Measurements from ENCODE around the gene HEPN1.

Gene HEPN1

DNA sequence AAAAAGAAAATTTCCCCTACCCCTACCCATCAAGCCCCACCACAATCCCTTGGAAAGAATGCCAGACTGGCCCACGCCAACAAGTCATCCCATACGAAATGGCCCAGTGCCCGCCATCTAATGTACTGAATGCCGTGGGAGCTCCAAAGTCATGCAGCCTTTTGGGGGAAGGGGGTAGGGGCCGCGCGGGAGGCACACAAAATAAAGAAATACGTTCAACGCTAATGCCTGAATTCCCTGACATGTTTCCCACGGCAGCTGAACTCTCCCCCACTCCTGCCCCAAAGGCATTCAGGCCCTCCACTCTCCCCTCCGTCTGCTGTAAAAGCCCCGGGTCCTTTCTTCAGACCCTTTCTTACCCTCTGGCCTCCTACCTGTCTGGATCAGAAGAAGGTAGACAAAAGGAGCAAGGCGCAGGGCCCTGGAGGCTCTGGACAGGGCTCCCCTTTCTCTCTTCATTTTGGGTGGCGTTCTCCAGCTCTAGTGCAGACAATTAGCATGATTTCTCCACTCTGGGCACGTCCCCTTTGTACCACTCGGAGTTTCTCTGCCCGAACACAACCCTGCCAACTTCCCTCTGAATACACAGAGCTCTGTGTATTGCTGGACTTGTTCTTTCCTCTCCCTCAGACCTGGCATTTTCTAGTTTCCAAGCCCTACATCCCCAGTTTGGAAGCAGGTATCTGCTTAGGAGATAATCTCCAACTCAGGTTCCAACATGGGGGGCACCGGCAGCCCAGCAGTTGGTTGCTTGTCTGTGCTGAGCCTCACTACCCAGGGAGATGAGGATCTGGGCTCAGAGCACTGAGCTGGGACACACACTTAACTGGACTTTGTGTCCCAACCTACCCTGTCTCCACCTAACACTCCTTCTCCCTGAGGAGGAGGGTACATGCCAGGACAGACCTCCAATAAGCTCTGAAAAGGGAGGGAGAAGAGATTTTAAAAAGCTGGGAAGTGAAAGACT is 16.8 kb downstream of the HEPN1 start, which contains the start of gene HEPACAM:
Gene HEPACAM, minus strand, starts transcription at position 500 of the 967 bp plus-strand sequence. Its CDS starts 41 bp downstream, at position 459.
- TF ChIP-seq, protein P1, sequence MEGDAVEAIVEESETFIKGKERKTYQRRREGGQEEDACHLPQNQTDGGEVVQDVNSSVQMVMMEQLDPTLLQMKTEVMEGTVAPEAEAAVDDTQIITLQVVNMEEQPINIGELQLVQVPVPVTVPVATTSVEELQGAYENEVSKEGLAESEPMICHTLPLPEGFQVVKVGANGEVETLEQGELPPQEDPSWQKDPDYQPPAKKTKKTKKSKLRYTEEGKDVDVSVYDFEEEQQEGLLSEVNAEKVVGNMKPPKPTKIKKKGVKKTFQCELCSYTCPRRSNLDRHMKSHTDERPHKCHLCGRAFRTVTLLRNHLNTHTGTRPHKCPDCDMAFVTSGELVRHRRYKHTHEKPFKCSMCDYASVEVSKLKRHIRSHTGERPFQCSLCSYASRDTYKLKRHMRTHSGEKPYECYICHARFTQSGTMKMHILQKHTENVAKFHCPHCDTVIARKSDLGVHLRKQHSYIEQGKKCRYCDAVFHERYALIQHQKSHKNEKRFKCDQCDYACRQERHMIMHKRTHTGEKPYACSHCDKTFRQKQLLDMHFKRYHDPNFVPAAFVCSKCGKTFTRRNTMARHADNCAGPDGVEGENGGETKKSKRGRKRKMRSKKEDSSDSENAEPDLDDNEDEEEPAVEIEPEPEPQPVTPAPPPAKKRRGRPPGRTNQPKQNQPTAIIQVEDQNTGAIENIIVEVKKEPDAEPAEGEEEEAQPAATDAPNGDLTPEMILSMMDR (conservative IDR thresholded peaks at IDR 0.05) = no peak; the same call in 1 of the 2 replicates
- TF ChIP-seq ZFX (IDR thresholded peaks at IDR 0.05) = no peak

DNA sequence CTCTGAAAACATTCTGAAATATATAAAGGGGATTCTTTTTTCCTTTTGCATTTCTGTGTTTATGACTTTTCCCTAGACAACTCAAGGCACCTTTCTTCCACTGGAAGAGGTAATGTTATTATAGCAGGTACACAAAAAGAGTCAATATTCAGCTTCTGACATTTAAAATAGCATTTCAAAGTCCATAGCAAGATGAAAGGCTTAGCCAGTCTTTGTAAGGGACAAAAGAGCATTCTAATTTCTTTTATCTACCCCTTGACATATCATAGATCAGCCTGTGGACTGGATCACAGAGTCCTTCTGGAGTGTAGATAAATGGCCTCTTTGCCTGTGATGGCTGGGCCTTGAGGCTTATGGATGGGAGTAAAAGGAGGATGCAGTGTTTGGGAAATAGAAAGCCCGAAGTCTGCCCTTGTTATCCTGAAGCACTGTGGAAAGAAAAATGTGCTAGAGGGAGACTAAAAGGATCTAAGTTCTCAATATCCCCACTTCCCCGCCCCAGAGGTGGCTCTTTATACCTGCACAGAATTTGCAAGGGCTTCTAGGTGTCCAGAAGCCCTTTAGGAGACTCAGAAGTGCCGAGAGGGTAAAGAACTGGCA is 18.4 kb downstream of the HEPN1 start:
- H3K27ac ChIP-seq = no peak overlapping the region
- TF ChIP-seq, protein P1 (conservative IDR thresholded peaks at IDR 0.05) = no peak
- no peak for TF ChIP-seq ZFX (IDR thresholded peaks at IDR 0.05)

More for the DNA sequence above, 16.8 kb downstream of the HEPN1 start, which contains the start of gene HEPACAM:
- H3K27ac ChIP-seq = no peak within 1 kb of the TSS

DNA sequence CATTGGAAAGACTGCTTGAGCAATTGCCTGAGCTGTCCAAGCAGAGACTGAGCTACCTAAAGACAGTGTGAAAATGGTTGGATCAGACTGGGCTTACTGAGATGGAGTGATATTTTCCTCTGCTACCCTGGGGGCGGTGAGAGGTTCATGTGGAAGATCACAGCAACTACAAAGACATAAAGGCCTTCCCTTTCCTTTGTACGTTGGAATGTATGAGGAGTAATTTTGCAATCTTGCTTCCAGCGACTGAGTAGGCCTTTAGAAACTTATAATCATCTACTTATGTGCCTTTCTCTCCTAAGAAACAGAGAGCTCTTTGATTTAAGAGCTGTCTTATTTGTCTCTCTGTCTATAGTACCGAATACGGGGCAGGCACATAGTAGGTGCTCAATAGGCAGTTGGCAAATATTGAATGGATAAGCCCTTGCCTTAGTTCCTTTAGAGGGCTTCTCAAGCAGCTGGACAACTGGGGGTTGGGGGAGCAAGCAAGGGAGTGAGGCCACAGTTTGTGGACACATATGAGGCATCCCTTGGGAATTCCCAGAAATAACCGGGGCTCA is 19.2 kb downstream of the HEPN1 start:
- TF ChIP-seq, protein P1 (conservative IDR thresholded peaks at IDR 0.05) = no peak
- TF ChIP-seq ZFX (IDR thresholded peaks at IDR 0.05) = no peak
- H3K27ac ChIP-seq = no peak overlapping the region

DNA sequence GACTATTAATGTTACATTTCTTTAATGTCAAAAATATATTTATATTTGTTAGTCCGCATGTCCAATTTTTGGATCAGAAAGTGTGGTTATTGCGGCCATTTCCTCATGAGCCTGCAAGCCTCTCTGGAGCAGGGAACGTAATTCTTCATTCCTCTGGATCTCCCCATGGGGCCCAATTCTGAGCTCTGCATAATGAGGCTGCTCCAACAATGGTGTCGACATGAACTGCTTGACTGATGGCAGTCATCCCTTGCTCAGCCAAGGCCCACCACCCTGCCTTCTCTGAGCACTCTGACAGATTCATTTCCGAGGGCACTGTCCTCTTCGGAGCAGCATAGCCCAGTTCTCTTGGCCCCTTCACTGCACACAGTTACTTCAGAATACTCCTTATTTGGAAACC is 19.9 kb downstream of the HEPN1 start:
- H3K27ac ChIP-seq = no peak overlapping the region
- TF ChIP-seq, protein P1 (conservative IDR thresholded peaks at IDR 0.05) = no peak
- no peak for TF ChIP-seq ZFX (IDR thresholded peaks at IDR 0.05)

DNA sequence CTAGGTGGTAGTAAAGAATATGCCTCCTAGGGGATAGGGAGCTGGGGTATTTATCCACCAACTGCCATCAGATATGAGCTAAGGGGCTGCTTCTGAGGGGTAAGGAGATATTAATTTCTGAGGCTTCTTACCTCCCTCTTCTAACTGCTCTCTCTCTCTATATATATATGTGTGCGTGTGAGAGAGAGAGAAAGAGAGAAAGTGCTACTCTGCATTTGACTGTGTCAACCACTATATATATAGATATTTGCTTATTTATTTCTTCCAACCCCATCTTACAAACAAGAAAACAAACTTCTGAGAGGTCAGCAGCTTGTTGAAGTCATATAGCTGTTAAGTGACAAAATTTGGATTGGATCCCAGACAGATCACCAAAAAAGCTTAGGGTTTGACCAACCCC is 22.7 kb downstream of the HEPN1 start:
- H3K27ac ChIP-seq = no peak overlapping the region
- TF ChIP-seq ZFX (IDR thresholded peaks at IDR 0.05) = no peak
- TF ChIP-seq, protein P1 (conservative IDR thresholded peaks at IDR 0.05) = no peak

DNA sequence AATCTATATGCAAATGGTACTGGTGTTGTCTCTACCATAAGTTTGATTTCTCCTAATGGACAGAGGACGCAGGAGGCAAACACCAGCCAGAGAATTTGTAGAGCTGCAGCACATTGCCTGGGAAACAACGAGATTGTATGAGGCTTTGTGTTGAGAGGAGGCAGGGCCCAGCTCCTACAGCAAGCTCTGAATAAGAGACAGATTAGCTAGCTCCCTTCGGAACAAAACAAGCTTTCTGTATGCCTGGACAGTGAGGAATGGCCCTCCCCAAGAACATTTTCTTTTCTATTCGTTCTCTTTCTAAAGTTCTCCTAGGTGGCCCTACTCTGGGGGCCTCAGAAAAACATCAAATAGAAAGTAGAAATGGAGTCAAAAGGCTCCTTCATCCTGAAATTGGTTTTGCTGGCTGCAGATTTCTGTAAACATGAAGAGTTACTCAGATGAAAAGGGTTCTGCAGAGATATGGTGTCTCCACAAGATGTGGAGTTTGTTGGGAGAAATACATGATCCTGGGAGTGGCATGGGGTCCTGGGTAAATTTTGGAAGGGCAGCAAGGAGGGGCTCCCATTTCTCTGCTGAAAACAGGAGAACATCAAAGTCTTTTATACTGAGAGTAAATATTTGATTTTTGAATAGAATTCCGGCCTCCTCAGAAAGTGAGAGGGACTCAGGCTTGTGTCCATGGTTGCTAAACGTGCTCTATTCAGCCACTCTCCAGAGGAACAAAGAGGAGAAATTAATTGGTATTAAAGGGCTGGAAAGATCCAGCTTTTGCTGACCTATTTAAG is 23.6 kb downstream of the HEPN1 start:
- TF ChIP-seq, protein P1 (conservative IDR thresholded peaks at IDR 0.05) = no peak
- no peak for TF ChIP-seq ZFX (IDR thresholded peaks at IDR 0.05)
- no peak overlapping the region for H3K27ac ChIP-seq
